Measurements from ENCODE around the gene THSD7A.

THSD7A gene

DNA sequence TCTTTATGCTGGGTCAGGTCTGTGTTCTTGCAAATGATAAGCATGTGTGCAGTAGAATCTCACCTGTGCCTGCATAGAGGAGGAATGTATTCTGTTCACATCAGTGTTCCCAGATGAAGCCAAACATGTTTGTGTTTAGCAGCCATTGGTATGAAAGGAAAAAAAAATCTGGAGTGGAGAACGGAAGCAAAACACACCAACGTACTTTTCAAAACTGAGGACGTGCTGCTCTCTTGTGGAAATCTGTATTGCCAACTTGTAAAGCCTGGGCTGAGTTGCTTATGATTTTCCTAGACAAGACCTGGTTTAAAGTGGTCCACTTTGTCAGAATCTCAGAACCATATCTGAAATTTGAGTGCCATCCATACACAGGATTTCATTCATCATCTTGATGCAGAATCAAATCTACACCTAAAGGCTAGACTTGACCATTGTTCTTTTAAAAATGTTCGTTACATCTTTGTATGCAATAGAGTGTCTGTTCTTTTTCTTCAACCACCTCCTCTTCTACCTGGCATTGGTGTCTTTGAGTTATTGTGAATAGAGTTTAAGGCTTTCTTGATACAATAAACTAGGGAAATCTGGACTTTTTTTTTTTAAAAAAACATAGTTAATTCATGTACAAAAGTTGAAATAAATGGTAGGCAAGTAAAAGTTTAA, 490.6 kb downstream of the THSD7A start:
- Histone ChIP-seq H3K79me1 (ENCODE audit: low read length) (no peaks in the 10 kb centered on the region), H3K23ac (ENCODE audit: low read length) (no peak overlapping the region), H3K27ac (ENCODE audit: low read depth, low read length) (no peak overlapping the region), H2AFZ (ENCODE audit: insufficient read depth, low read length, poor library complexity) (no peak overlapping the region), H4K8ac (ENCODE audit: low read depth, low read length) (no peak overlapping the region), H3K4ac (ENCODE audit: low read depth, low read length) (no peak overlapping the region), H3K9ac (ENCODE audit: low read length) (no peak overlapping the region), H4K12ac (ENCODE audit: low read depth, low read length) (no peak overlapping the region), H4K91ac (ENCODE audit: low read depth, low read length) (no peak overlapping the region), H2BK120ac (ENCODE audit: insufficient read depth, low read length, poor library complexity) (no peak overlapping the region), H3K4me3 (ENCODE audit: low read depth, low read length) (no peak overlapping the region), H3K4me1 (ENCODE audit: control insufficient read depth in 1 of 2, insufficient read depth in 2 of 2, low read length in 2 of 2) (no peaks in the 10 kb centered on the region), H3K79me2 (ENCODE audit: control insufficient read depth, insufficient read depth, low read length, poor library complexity) (no peaks in the 10 kb centered on the region), H3K4me2 (ENCODE audit: low read length) (no peak overlapping the region), H2AK5ac (ENCODE audit: low read length) (no peak overlapping the region), H3K27me3 (ENCODE audit: insufficient read depth, low read length) (no peaks in the 10 kb centered on the region), H3K36me3 (ENCODE audit: control insufficient read depth in 1 of 2, insufficient read depth in 2 of 2, low read length in 2 of 2) (no peaks in the 10 kb centered on the region), H3K9me3 (ENCODE audit: insufficient read depth, low read depth, low read length) (no peaks in the 10 kb centered on the region), H3K14ac (ENCODE audit: low read length) (no peak overlapping the region), H2BK12ac (ENCODE audit: low read length) (no peak overlapping the region), H3K18ac (ENCODE audit: low read length) (no peak overlapping the region), H2BK5ac (ENCODE audit: low read depth, low read length, poor library complexity) (no peak overlapping the region)
- peak in 1 of 2 donors; percentile 54 for DNase-seq
- WGBS (ENCODE audit: extremely low coverage, insufficient coverage, insufficient read length): no CpG with 5 or more reads among the region's 4 CpGs

GRCh38 chr7:11336432-11336831, 495.6 kb downstream of the THSD7A start:
- no peak overlapping the region for H3K4me3 ChIP-seq (ENCODE audit: low read depth, low read length)
- no peak overlapping the region for H3K18ac ChIP-seq (ENCODE audit: low read length)
- H3K23ac ChIP-seq (ENCODE audit: low read length): no peak overlapping the region
- no peak overlapping the region for H2AK5ac ChIP-seq (ENCODE audit: low read length)
- H3K36me3 ChIP-seq (ENCODE audit: control insufficient read depth in 1 of 2, insufficient read depth in 2 of 2, low read length in 2 of 2): no peaks in the 10 kb centered on the region
- H3K27me3 ChIP-seq (ENCODE audit: insufficient read depth, low read length): no peaks in the 10 kb centered on the region
- H2BK12ac ChIP-seq (ENCODE audit: low read length): no peak overlapping the region
- no peaks in the 10 kb centered on the region for H3K4me1 ChIP-seq (ENCODE audit: control insufficient read depth in 1 of 2, insufficient read depth in 2 of 2, low read length in 2 of 2)
- H3K79me1 ChIP-seq (ENCODE audit: low read length): no peaks in the 10 kb centered on the region
- no peak overlapping the region for H2BK120ac ChIP-seq (ENCODE audit: insufficient read depth, low read length, poor library complexity)
- no CpG with 5 or more reads among the region's 2 CpGs for WGBS (ENCODE audit: extremely low coverage, insufficient coverage, insufficient read length)
- DNase-seq: no peak
- no peak overlapping the region for H3K4ac ChIP-seq (ENCODE audit: low read depth, low read length)
- no peak overlapping the region for H3K27ac ChIP-seq (ENCODE audit: low read depth, low read length)
- H3K79me2 ChIP-seq (ENCODE audit: control insufficient read depth, insufficient read depth, low read length, poor library complexity): no peaks in the 10 kb centered on the region
- H4K8ac ChIP-seq (ENCODE audit: low read depth, low read length): no peak overlapping the region
- no peaks in the 10 kb centered on the region for H3K9me3 ChIP-seq (ENCODE audit: insufficient read depth, low read depth, low read length)
- no peak overlapping the region for H4K12ac ChIP-seq (ENCODE audit: low read depth, low read length)
- no peak overlapping the region for H2BK5ac ChIP-seq (ENCODE audit: low read depth, low read length, poor library complexity)
- no peak overlapping the region for H3K14ac ChIP-seq (ENCODE audit: low read length)
- H2AFZ ChIP-seq (ENCODE audit: insufficient read depth, low read length, poor library complexity): no peak overlapping the region
- H3K4me2 ChIP-seq (ENCODE audit: low read length): no peak overlapping the region
- H3K9ac ChIP-seq (ENCODE audit: low read length): no peak overlapping the region
- no peak overlapping the region for H4K91ac ChIP-seq (ENCODE audit: low read depth, low read length)

DNA sequence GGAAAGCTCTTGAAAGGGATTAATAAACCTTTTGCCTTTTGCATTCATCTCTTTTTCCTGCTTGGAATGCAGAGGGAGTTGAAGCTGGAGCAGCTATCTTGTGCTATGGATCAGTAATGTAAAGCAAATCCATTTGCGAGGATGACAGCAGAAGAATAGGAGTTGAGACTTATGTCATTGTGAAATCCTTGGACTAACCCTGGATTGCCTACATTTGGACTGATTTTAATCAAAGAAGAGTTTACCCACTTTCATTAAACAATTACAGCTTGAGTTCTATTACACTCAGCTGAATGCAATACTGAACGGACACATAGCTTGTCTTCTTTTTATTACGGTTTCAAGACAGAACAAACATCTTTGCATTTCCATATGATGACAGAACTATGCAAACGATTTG, 496.1 kb downstream of the THSD7A start:
- H3K79me2 ChIP-seq (ENCODE audit: control insufficient read depth, insufficient read depth, low read length, poor library complexity): no peaks in the 10 kb centered on the region
- H4K12ac ChIP-seq (ENCODE audit: low read depth, low read length): no peak overlapping the region
- H3K9me3 ChIP-seq (ENCODE audit: insufficient read depth, low read depth, low read length): no peaks in the 10 kb centered on the region
- no CpG with 5 or more reads among the region's 4 CpGs for WGBS (ENCODE audit: extremely low coverage, insufficient coverage, insufficient read length)
- H4K91ac ChIP-seq (ENCODE audit: low read depth, low read length): no peak overlapping the region
- H3K36me3 ChIP-seq (ENCODE audit: control insufficient read depth in 1 of 2, insufficient read depth in 2 of 2, low read length in 2 of 2): no peaks in the 10 kb centered on the region
- H4K8ac ChIP-seq (ENCODE audit: low read depth, low read length): no peak overlapping the region
- no peak overlapping the region for H3K23ac ChIP-seq (ENCODE audit: low read length)
- H3K79me1 ChIP-seq (ENCODE audit: low read length): peaks cover under 1% of the 10 kb centered on the region
- H2AFZ ChIP-seq (ENCODE audit: insufficient read depth, low read length, poor library complexity): no peak overlapping the region
- H2BK12ac ChIP-seq (ENCODE audit: low read length): no peak overlapping the region
- H2AK5ac ChIP-seq (ENCODE audit: low read length): no peak overlapping the region
- H3K27me3 ChIP-seq (ENCODE audit: insufficient read depth, low read length): no peaks in the 10 kb centered on the region
- no peak for DNase-seq
- no peak overlapping the region for H3K4me2 ChIP-seq (ENCODE audit: low read length)
- H3K14ac ChIP-seq (ENCODE audit: low read length): no peak overlapping the region
- no peak overlapping the region for H2BK5ac ChIP-seq (ENCODE audit: low read depth, low read length, poor library complexity)
- H2BK120ac ChIP-seq (ENCODE audit: insufficient read depth, low read length, poor library complexity): no peak overlapping the region
- no peak overlapping the region for H3K27ac ChIP-seq (ENCODE audit: low read depth, low read length)
- no peak overlapping the region for H3K9ac ChIP-seq (ENCODE audit: low read length)
- no peak overlapping the region for H3K4ac ChIP-seq (ENCODE audit: low read depth, low read length)
- no peak overlapping the region for H3K18ac ChIP-seq (ENCODE audit: low read length)
- no peaks in the 10 kb centered on the region for H3K4me1 ChIP-seq (ENCODE audit: control insufficient read depth in 1 of 2, insufficient read depth in 2 of 2, low read length in 2 of 2)
- no peak overlapping the region for H3K4me3 ChIP-seq (ENCODE audit: low read depth, low read length)

- no peak overlapping the region for H3K23ac ChIP-seq (ENCODE audit: low read length)
- H4K91ac ChIP-seq (ENCODE audit: low read depth, low read length): no peak overlapping the region
- H3K9ac ChIP-seq (ENCODE audit: low read length): no peak overlapping the region
- WGBS (ENCODE audit: extremely low coverage, insufficient coverage, insufficient read length): no CpG with 5 or more reads among the region's 2 CpGs
- no peak overlapping the region for H3K14ac ChIP-seq (ENCODE audit: low read length)
- H3K27ac ChIP-seq (ENCODE audit: low read depth, low read length): no peak overlapping the region
- H4K12ac ChIP-seq (ENCODE audit: low read depth, low read length): no peak overlapping the region
- H3K4me3 ChIP-seq (ENCODE audit: low read depth, low read length): no peak overlapping the region
- H2BK12ac ChIP-seq (ENCODE audit: low read length): no peak overlapping the region
- H3K27me3 ChIP-seq (ENCODE audit: insufficient read depth, low read length): no peaks in the 10 kb centered on the region
- no peak overlapping the region for H3K4ac ChIP-seq (ENCODE audit: low read depth, low read length)
- no peak overlapping the region for H4K8ac ChIP-seq (ENCODE audit: low read depth, low read length)
- H3K9me3 ChIP-seq (ENCODE audit: insufficient read depth, low read depth, low read length): no peaks in the 10 kb centered on the region
- no peak overlapping the region for H2AK5ac ChIP-seq (ENCODE audit: low read length)
- H2BK5ac ChIP-seq (ENCODE audit: low read depth, low read length, poor library complexity): no peak overlapping the region
- no peak overlapping the region for H3K4me2 ChIP-seq (ENCODE audit: low read length)
- no peak for DNase-seq
- no peak overlapping the region for H2AFZ ChIP-seq (ENCODE audit: insufficient read depth, low read length, poor library complexity)
- no peak overlapping the region for H2BK120ac ChIP-seq (ENCODE audit: insufficient read depth, low read length, poor library complexity)
- peaks cover 0 to 7% of the 10 kb centered on the region in 2 experiments for H3K4me1 ChIP-seq (ENCODE audit: control insufficient read depth in 1 of 2, insufficient read depth in 2 of 2, low read length in 2 of 2)
- H3K79me1 ChIP-seq (ENCODE audit: low read length): peaks cover 1% of the 10 kb centered on the region
- H3K79me2 ChIP-seq (ENCODE audit: control insufficient read depth, insufficient read depth, low read length, poor library complexity): no peaks in the 10 kb centered on the region
- no peak overlapping the region for H3K18ac ChIP-seq (ENCODE audit: low read length)
- no peaks in the 10 kb centered on the region for H3K36me3 ChIP-seq (ENCODE audit: control insufficient read depth in 1 of 2, insufficient read depth in 2 of 2, low read length in 2 of 2)
Measured at GRCh38 chr7:11332865-11333228, 499.2 kb downstream of the THSD7A start.

All from trophoblast cell (in vitro differentiated cells and primary cell).